HepG2 (cell line): Measurements from ENCODE around the gene ARHGAP36. TPM values are rescaled to one million over a fixed set of nuclear protein-coding genes. Genes with fewer than 3 reads are reported as not detected.

Experiments
- ATAC-seq: fragments of 200-7000 bp; cut with Tn5 transposase; 3 replicates; pipeline ENCODE4 v1.9.1; 2020; ENCODE audit warnings: mild to moderate bottlenecking, moderate library complexity
- BruUV-seq: library from RNA; stranded (reverse); fragments of 400-500 nt; replicated peaks from 2 replicates; lab custom pipeline; 2021; lab: Mats Ljungman, UMichigan
- CTCF ChIA-PET: fragments of 300-600 bp; formaldehyde crosslinking; extraction: SDS; loops from one replicate; lab custom pipeline; 2021; ENCODE audit warnings: low total read pairs, inconsistent platforms, low intra/inter-chr PET ratio; lab: Yijun Ruan, JAX
- POLR2A ChIA-PET: fragments of 350-600 bp; sonication (Branson Sonifier 250); formaldehyde crosslinking; loops from one replicate; lab custom pipeline; 2020; ENCODE audit warnings: antibody characterized with exemption, inconsistent platforms; lab: Yijun Ruan, JAX
- DNase-seq: peaks from one replicate; pipeline ENCODE4 v3.0.0-alpha.2; 2015; ENCODE audit warnings: low spot score
- FAIRE-seq: peaks from 3 replicates; lab custom pipeline; 2011; peaks lifted over from hg19 to GRCh38; lab: Jason Lieb, UNC
- H2AFZ ChIP-seq: one replicate; pipeline ENCODE4 v1.6.1; 2011; ENCODE audit warnings: low read length, inconsistent platforms
- H3K27ac ChIP-seq: fragments of 300-600 bp; 3 replicates; pipeline ENCODE4 v1.8.0; 2011; ENCODE audit warnings: mixed run types, mild to moderate bottlenecking, mixed read lengths, low read length, inconsistent platforms; ENCODE audit not compliant: insufficient read depth; ENCODE audit errors: extremely low read length
- H3K27me3 ChIP-seq, 2 experiments: fragments of 200-600 bp in 1 of 2; 2 replicates in 1 of 2; 3 replicates in 1 of 2; pipeline versions ENCODE4 v1.6.0 to v1.8.0; 2011; ENCODE audit warnings: low read length in 2 of 2, mild to moderate bottlenecking in 2 of 2, moderate library complexity in 2 of 2, inconsistent platforms in 1 of 2; ENCODE audit not compliant: insufficient read depth in 2 of 2, control insufficient read depth in 1 of 2
- H3K36me3 ChIP-seq, 2 experiments: fragments of 200-600 bp in 1 of 2; replicated peaks in 1 of 2; 2 replicates in 1 of 2; 3 replicates in 1 of 2; pipeline versions ENCODE4 v1.5.1 to v1.8.0; 2011; ENCODE audit warnings: low read length in 2 of 2, inconsistent platforms in 1 of 2; ENCODE audit not compliant: insufficient read depth in 2 of 2, control insufficient read depth in 1 of 2
- H3K4me1 ChIP-seq: 2 replicates; pipeline ENCODE4 v1.5.1; 2012; ENCODE audit warnings: low read length, inconsistent platforms; ENCODE audit not compliant: insufficient read depth
- H3K4me2 ChIP-seq: 2 replicates; pipeline ENCODE4 v1.6.0; 2011; ENCODE audit warnings: low read depth, low read length, inconsistent platforms
- H3K4me3 ChIP-seq, 3 experiments: fragments of 200-600 bp in 1 of 3; sonication (generic), shearing (Covaris generic) in 1 of 3; replicated peaks in 1 of 3; 2 replicates each; pipeline ENCODE4 v1.5.1; 2011 to 2016; ENCODE audit warnings: low read length in 3 of 3, inconsistent platforms in 2 of 3, low read depth in 2 of 3, mild to moderate bottlenecking in 2 of 3, control low read depth in 1 of 3, mixed read lengths in 1 of 3; ENCODE audit not compliant: insufficient read depth in 1 of 3
- H3K79me2 ChIP-seq: one replicate; pipeline ENCODE4 v1.6.1; 2011; ENCODE audit warnings: low read length, inconsistent platforms; ENCODE audit not compliant: insufficient read depth
- H3K9ac ChIP-seq: 2 replicates; pipeline ENCODE4 v1.6.0; 2011; ENCODE audit warnings: mild to moderate bottlenecking, low read depth, low read length, inconsistent platforms; ENCODE audit not compliant: insufficient read depth
- H3K9me3 ChIP-seq: 2 replicates; pipeline ENCODE4 v1.5.1; 2012; ENCODE audit warnings: mild to moderate bottlenecking, low read length
- H4K20me1 ChIP-seq: 2 replicates; pipeline ENCODE4 v1.6.0; 2011; ENCODE audit warnings: inconsistent platforms, mild to moderate bottlenecking, low read length, moderate library complexity; ENCODE audit not compliant: insufficient read depth
- HES4 ChIP-seq: sonication (generic); formaldehyde crosslinking; IDR thresholded peaks from 2 replicates; pipeline ENCODE4 v1.9.0; 2021; ENCODE audit warnings: mild to moderate bottlenecking, missing genetic modification reagents, borderline replicate concordance
- HNRNPL ChIP-seq: fragments of 200-400 bp; formaldehyde crosslinking; IDR thresholded peaks from 2 replicates; pipeline ENCODE4 v1.6.1; 2017; ENCODE audit warnings: mild to moderate bottlenecking, low read depth, low read length
- JUNB ChIP-seq: sonication (generic); formaldehyde crosslinking; IDR thresholded peaks from 2 replicates; pipeline ENCODE4 v1.8.0; 2022; ENCODE audit warnings: missing genetic modification reagents, mild to moderate bottlenecking, borderline replicate concordance
- MBNL3 ChIP-seq: fragments of 250-450 bp; sonication (Bioruptor Pico); conservative IDR thresholded peaks from 2 replicates; pipeline ENCODE4 v1.8.0; 2022; ENCODE audit warnings: mild to moderate bottlenecking, inconsistent platforms
- MIXL1 ChIP-seq: IDR thresholded peaks from 2 replicates; pipeline ENCODE4 v1.6.1; 2016
- NR2F2 ChIP-seq: IDR thresholded peaks from 2 replicates; pipeline ENCODE4 v1.6.1; 2012; ENCODE audit warnings: low read depth, inconsistent platforms, borderline replicate concordance
- RBFOX2 ChIP-seq: fragments of 200-400 bp; formaldehyde crosslinking; IDR thresholded peaks from 2 replicates; pipeline ENCODE4 v1.6.1; 2017; ENCODE audit warnings: low read depth, mild to moderate bottlenecking, low read length
- TOPORS ChIP-seq: sonication (generic); formaldehyde crosslinking; IDR thresholded peaks from 2 replicates; pipeline ENCODE4 v1.8.0; 2023; ENCODE audit warnings: mild to moderate bottlenecking, missing genetic modification reagents
- ZBTB8A ChIP-seq: sonication (generic); formaldehyde crosslinking; IDR thresholded peaks from 2 replicates; pipeline ENCODE4 v1.4.0; 2020; ENCODE audit warnings: mild to moderate bottlenecking, low read depth, missing genetic modification reagents, borderline replicate concordance
- ZFP1 ChIP-seq: IDR thresholded peaks from 2 replicates; pipeline ENCODE4 v1.6.1; 2016
- ZFP37 ChIP-seq: sonication (generic); formaldehyde crosslinking; IDR thresholded peaks from 2 replicates; pipeline ENCODE4 v1.4.0; 2020; ENCODE audit warnings: missing genetic modification reagents, borderline replicate concordance
- ZNF337 ChIP-seq: sonication (generic); formaldehyde crosslinking; IDR thresholded peaks from 2 replicates; pipeline ENCODE4 v1.5.1; 2020; ENCODE audit warnings: missing genetic modification reagents, low read depth, mild to moderate bottlenecking, borderline replicate concordance
- ZNF510 ChIP-seq: sonication (generic); formaldehyde crosslinking; IDR thresholded peaks from 2 replicates; pipeline ENCODE4 v1.4.0; 2020; ENCODE audit warnings: low read depth, mild to moderate bottlenecking, missing genetic modification reagents
- ZNF598 ChIP-seq: sonication (generic); formaldehyde crosslinking; IDR thresholded peaks from 2 replicates; pipeline ENCODE4 v1.5.1; 2020; ENCODE audit warnings: mild to moderate bottlenecking, missing genetic modification reagents, borderline replicate concordance
- WGBS: methylation state at CpG from one replicate; pipeline ENCODE4 v1.1.6; 2017; ENCODE audit warnings: low lambda C conversion rate; 5-methylcytosine and 5-hydroxymethylcytosine counted together
- in situ Hi-C: cut with HindIII; loops from 2 replicates; pipeline ENCODE4 v1.10.0; 2017; ENCODE audit warnings: low pct_unique_long_range_greater_than_20kb; ENCODE audit not compliant: extremely low pct_ligation_motif_present
- intact Hi-C: fragments of 100-400 bp; cut with micrococcal nuclease; formaldehyde crosslinking; loops from one replicate; pipeline ENCODE4 v1.10.0; 2022; ENCODE audit not compliant: unreplicated experiment
- polyA plus RNA-seq, 8 experiments: library from polyadenylated mRNA; depleted of rRNA in 3 of 8; stranded (reverse) in 7 of 8; unstranded in 1 of 8; fragments of >200 nt; fragmentation: Illumina TruSeq in 4 of 8; extraction: Trizol in 4 of 8; gene quantifications; 2 replicates each; pipeline versions ENCODE4 v1.2.1 to v1.2.3, GENCODE V29; 2011 to 2016; ENCODE audit warnings: low read depth in 4 of 8, missing spikeins in 1 of 8, mixed read lengths in 1 of 8; ENCODE audit not compliant: insufficient read depth in 1 of 8
- total RNA-seq, 5 experiments: library from RNA; depleted of rRNA; stranded (reverse); fragments of >200 nt; fragmentation: Illumina TruSeq; extraction: Trizol; gene quantifications; 2 replicates each; pipeline ENCODE4 v1.2.3, GENCODE V29; 2016; ENCODE audit warnings: low read depth in 1 of 5
- TF ChIP-seq, protein P1 (sequence below): IDR thresholded peaks from 2 replicates; pipeline ENCODE4 v1.6.1; 2016
- TF ChIP-seq, protein P2 (sequence below): sonication (generic); formaldehyde crosslinking; IDR thresholded peaks from 2 replicates; pipeline ENCODE4 v1.5.1; 2020; ENCODE audit warnings: mild to moderate bottlenecking, missing genetic modification reagents, borderline replicate concordance

Gene ARHGAP36
- total and polyA plus RNA-seq, 2 of the 13 experiments (the other 11 are each of a cell fraction or from before 2014, with no cell fraction given): not detected

DNA sequence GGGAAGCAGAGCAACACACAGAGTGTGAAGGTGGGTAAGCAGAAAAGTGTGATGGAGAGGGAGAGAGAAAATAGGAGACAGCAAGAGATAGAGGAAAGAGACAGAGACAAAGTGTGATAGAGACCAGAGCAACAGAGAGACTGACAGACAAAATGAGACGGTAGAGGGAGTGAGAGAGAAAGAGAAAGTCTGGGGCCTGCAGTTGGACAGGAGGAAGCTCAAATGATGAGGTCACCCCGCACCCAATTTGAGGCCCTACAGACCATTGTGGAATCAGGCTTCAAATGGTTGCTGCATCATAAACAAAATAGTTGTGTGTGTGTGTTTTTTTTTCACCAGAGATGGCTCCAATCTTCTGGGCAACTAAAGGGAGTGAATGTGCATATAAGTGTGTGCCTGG lies 48.0 kb upstream of the ARHGAP36 start:
- Histone ChIP-seq H3K27me3 (no peaks in the 10 kb centered on the region), H3K9me3 (no peaks in the 10 kb centered on the region), H4K20me1 (no peaks in the 10 kb centered on the region), H3K4me1 (no peaks in the 10 kb centered on the region), H3K36me3 (no peaks in the 10 kb centered on the region), H2AFZ (no peak overlapping the region), H3K79me2 (no peaks in the 10 kb centered on the region), H3K4me3 (no peak overlapping the region), H3K9ac (no peak overlapping the region), H3K4me2 (no peak overlapping the region), H3K27ac (no peak overlapping the region)
- DNase-seq (no peak), ATAC-seq (no peak), FAIRE-seq (no peak)
- in situ Hi-C loops (no loop called here), intact Hi-C loops (no loop called here)
- CTCF ChIA-PET: no interaction called here
- BruUV-seq: no TSS peak
- 0% methylated on average over 1 of the region's 2 CpGs for WGBS
- POLR2A ChIA-PET: no interaction called here
- TF ChIP-seq, protein P1, sequence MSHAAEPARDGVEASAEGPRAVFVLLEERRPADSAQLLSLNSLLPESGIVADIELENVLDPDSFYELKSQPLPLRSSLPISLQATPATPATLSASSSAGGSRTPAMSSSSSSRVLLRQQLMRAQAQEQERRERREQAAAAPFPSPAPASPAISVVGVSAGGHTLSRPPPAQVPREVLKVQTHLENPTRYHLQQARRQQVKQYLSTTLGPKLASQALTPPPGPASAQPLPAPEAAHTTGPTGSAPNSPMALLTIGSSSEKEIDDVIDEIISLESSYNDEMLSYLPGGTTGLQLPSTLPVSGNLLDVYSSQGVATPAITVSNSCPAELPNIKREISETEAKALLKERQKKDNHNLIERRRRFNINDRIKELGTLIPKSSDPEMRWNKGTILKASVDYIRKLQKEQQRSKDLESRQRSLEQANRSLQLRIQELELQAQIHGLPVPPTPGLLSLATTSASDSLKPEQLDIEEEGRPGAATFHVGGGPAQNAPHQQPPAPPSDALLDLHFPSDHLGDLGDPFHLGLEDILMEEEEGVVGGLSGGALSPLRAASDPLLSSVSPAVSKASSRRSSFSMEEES (CRISPR knock-in tag): no peak
- TF ChIP-seq HES4: no peak
- no peak for TF ChIP-seq MIXL1
- no peak for TF ChIP-seq HNRNPL
- TF ChIP-seq ZNF598 (CRISPR knock-in tag): no peak
- no peak for TF ChIP-seq ZFP37 (CRISPR knock-in tag)
- no peak for TF ChIP-seq RBFOX2
- TF ChIP-seq, protein P2, sequence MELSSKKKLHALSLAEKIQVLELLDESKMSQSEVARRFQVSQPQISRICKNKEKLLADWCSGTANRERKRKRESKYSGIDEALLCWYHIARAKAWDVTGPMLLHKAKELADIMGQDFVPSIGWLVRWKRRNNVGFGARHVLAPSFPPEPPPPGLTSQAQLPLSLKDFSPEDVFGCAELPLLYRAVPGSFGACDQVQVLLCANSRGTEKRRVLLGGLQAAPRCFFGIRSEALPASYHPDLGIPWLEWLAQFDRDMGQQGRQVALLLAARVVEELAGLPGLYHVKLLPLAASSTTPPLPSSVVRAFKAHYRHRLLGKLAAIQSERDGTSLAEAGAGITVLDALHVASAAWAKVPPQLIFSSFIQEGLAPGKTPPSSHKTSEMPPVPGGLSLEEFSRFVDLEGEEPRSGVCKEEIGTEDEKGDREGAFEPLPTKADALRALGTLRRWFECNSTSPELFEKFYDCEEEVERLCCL: no peak
- no peak for TF ChIP-seq ZNF337 (CRISPR knock-in tag)
- no peak for TF ChIP-seq TOPORS
- no peak for TF ChIP-seq JUNB
- no peak for TF ChIP-seq NR2F2
- TF ChIP-seq ZFP1: no peak
- TF ChIP-seq ZBTB8A: no peak
- no peak for TF ChIP-seq ZNF510 (CRISPR knock-in tag)
- TF ChIP-seq MBNL3 (CRISPR knock-in tag): no peak
